Activated effector memory CD4-positive, alpha-beta T cell treated with Interleukin-2 at 50 U/mL for 16 hours (primary cell): ENCODE data around the gene DKKL1.

Experiments
- DNase-seq: peaks from one replicate; pipeline ENCODE4 v3.0.0-alpha.2; 2020

The DKKL1 gene

DNA sequence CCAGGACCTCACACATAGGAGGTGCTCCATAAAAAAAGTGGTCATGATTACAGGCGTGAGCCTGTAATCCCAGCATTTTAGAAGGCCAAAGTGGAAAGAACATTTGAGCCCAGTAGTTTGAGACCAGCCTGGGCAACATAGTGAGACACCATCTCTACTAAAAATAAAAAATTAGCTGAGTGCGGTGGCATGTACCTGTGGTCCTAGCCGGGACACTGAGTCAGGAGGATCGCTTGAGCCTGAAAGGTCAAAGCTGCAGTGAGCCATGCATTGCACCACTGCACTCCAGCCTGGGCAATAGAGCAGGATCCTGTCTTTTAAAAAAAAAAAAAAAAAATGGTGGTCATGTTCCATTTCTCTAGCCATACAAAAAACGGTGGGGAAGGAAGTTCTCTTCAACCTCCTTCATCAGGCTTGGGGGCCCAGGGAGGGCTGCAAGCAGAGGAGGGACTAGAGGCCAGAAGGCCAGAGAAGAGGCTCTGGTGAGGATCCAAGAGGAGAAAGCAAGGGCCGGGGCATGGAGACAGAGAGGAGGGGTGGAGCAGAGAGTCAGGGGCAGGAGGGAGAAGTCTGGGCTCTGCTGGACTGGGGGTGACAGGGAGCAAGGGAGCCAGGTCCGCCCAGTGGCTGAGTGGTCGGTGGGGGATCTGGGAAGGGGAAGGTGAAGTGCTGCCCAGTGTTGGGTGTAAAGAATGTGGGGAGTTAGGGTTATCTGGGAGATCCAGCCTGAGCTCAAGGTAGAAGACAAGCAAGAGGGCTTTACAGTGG, 33.2 kb downstream of the DKKL1 start:
- DNase-seq = no peak

DNA sequence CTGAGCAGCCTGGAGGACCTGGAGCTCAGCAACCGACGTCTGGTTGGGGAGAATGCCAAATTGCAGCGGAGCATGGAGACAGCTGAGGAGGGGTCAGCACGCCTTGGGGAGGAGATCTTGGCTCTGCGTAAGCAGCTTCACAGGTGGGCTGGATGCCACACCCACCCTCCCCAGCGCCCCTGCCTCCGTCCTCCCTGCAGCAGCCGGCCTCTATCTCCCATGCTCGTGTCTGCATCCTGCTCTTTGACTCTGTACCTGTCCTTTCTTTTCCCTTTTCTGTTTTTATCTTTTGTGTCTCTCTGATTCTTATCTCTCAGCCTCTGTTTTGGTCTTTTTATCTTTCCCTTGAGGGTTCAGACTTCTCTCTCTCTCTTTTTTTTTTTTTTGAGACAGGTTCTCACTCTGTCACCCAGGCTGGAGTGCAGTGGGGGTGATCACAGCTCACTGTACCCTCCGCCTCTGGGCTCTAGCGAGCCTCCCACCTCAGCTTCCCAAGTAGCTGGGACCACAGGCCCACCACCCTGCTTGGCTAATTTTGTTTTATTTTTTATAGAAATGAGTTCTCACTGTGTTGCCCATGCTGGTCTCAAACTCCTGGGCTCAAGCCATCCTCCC, 34.4 kb downstream of the DKKL1 start:
- no peak for DNase-seq

DNA sequence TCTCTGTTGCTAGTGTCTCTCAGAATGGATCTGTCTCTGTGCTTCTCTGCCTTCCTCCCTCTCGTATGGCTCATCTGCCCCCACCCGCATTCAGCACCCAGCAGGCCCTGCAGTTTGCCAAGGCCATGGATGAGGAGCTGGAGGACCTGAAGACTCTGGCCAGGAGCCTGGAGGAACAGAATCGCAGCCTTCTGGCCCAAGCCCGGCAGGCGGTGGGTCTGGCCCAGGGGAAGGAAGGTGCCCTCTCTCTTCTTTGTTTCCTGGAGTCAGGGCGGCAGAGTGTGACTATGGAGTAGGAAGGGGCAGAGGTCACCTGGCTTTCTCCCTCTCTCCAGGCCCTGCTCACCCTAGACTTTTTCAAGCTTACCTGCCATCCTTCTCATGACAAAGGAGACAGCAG, 35.3 kb downstream of the DKKL1 start:
- no peak for DNase-seq

DNA sequence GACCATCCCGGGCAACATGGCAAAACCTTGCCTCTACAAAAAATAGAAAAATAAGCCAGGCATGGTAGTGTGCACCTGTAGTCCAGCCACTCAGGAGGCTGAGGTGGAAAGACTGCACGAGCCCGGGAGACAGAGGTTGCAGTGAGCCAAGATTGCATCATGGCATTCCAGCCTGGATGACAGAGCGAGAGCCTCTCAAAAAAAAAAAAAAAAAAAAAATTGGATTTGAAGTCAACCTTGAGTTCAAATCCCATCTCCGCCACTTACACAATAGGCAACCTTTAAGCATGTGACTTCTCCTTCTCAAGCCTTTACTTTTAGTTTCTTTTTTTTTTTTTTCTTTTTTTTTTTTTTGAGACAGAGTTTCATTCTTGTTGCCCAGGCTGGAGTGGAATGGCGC, 36.4 kb downstream of the DKKL1 start:
- DNase-seq = no peak

DNA sequence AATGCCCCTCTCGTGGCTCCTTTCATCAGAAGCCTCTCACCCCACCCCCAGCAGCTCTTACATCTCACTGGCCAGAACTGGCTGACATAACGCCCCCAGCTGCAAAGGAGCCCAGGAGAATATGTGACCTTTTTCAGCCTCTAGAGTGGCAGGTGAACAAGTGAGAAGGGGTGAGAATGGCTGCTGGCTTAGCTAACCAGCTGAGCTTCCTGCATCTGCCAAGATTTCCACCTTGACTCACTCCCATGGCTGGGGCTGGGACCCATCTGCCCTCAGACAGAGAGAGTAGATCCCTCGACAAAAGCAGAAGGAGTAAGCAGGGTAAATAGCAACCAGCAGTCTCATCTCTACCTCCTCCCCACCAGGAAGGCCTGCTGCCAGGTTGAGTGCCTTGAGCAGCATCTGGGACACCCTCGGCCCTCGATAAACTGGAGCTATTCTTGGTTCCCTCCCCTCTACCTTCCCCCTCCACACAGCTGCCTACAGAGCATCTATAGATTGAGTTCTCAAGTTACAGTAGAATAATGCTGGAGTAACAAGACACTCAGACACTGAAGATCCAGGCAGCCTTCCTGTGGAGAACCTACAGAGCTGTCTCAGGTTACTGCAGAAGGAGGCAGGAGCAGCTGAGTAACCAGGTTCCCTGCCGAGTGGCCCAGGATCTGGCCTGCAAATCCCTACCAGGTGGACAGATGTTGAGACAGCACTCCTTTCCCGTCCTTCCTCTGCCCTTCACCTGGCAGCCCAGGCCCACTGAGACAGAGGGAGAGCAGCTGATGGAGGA, 39.9 kb downstream of the DKKL1 start:
- no peak for DNase-seq

DNA sequence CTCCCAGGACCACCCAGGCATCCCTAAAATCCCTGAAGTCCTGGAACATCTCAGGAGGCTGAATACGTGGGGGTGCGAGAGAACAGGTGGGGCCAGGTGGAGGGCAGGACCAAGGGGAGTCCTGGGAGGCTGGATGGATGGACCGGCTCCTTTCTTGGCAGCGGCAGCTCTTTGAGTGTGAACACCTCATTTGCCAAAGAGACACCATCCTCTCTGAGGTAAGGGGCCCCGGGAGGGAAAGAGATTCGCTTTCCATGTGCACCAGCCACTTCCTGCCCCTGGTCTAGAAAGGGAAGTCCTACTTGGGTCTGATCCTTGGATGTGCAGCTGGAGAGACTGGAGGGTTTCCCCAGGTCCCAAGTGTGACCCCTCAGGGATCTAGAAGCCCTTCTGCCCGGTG, 43.4 kb downstream of the DKKL1 start:
- DNase-seq = no peak

DNA sequence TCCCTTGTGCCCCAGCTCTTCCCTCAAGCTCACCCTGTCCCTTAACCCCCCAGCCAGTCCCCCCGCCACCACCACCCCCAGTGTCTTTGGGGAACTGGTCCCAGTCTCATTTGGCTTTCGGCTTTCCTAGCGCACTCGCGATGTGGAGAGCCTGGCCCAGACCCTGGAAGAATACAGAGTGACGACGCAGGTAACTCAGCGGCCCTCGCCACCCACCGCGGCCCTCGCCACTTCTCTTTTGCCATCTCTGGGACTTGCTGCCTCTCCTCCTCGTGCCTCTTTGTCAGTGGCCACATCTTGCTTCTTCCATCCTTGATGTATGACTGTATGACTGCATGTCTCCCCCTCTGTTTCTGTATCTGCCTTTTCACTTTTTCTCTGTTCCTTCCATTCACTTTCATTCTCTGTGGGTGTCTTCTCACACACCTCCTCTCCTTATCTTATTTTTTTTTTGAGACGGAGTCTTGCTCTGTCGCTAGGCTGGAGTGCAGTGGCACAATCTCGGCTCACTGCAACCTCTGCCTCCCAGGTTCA, 43.9 kb downstream of the DKKL1 start:
- no peak for DNase-seq

DNA sequence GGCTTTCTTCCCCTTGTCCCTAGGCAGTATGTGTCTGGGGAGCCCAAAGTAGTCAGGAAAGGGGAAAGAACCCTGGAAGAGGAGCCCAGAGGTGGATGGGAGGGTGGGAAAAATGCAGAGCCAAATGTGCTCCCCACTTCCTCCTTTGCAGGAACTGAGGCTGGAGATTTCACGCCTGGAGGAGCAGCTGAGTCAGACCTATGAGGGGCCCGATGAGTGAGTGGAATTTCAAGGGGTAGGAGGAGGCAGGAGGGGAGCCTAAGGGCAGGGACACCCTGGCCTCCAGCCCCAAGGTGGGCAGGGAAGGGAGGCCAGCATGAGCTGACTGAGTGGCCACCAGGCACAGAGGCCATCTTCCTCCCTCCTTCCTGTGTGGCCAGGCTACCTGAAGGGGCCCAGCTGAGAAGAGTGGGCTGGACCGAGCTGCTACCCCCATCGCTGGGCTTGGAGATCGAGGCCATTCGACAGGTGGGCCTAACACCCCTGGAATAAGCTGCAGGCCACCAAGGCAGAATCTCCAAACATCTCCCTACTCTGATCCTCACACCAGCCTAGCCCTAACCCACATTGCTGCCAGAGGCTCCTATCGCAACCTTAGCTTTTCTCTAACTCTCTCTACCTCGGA, 45.3 kb downstream of the DKKL1 start:
- DNase-seq = no peak

DNA sequence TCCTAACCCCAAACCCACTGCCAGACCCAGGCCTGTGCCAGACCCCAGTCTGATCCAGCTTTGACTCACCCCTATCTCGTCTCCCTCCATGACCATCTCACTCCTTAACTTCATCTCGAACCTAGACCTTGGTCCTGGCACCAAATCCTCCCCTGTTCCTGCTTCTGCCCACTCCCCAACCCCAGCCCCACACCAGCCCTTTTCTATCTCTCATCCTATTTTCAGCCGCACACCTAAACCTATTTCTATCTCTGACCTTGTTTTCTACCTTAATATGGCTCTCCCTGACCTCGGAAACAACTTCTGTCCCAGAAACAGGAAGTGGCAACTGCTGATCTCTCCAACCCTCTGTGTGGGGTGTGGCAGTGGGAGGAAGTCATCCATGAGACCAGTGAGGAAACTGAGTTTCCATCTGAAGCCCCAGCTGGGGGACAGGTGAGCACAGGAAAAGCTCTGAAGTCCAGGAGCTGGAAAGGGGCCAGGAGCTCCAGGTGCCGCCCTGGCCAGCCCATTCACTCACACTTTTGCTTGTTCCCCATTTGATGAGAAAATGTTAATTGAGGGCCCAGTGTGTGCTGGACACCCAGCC, 45.9 kb downstream of the DKKL1 start:
- DNase-seq = no peak

DNA sequence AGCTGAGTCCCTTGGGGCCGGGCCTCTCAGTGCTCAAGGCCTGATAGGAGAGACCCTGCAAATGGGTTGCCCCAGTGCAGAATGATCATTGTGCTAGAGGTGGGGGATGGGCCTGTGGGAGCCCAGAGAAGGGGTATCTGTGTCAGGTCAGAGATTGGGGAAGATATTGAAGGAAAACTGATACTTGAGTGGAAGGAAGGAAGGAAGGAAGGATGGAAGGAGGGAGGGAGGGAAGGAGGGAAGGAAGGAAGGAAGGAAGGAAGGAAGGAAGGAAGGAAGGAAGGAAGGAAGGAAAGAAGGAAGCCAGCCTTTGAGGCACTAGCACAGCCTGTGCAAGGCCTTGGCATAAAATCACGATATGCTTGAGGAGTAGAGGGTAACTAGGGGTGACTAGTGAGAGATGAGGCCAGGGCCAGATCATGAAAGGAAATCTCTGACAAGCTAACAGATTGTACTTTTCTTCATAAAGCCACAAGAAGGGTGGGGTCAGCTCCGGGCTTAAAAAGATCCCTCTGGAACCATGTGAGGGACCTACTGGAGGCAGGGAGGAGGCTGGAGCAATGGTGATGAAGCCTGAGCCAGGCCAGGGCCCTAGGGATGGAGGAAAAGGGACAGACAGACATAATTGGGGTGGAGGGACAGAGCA, 48.1 kb downstream of the DKKL1 start:
- no peak for DNase-seq

DNA sequence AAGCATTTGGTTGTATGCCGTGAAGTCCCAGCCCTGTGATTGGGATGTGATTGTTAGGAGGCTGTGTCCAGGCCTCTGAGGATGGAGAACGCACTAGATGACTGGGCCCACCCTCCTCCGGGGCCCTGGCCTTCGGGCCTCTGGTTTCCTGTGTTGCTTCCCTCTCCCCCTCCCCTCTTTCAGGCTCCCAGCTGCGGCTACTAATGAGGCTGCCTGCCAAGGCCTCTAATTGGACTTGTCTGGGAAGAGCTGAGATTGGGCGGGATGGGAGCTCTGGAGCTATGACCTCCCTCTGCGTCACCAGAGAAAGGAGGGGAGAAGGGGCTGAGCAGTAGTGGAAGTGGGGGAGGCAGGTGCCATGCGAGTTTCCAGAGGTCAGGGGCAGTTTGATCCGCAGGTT, 49.7 kb downstream of the DKKL1 start:
- no peak for DNase-seq

DNA sequence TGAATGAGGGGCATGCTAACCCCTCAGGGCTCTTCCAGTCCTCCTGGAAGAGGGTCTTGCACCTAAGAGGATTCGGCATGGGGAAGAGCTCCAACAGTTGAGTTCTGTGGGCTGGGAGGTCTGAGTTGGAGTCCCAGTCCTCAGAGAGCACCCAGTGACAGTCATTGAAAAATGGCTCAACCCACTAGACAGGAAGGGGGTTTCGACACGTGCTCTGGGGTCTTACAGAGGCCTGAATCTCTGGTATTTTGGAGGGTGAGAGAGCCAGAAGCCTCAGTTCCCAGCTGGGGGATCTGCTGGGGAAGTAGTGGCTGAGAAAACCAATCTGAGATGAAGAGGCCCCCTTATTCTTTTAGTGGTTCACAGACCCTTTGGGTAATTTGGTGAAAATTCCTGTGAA, 50.6 kb downstream of the DKKL1 start:
- no peak for DNase-seq

DNA sequence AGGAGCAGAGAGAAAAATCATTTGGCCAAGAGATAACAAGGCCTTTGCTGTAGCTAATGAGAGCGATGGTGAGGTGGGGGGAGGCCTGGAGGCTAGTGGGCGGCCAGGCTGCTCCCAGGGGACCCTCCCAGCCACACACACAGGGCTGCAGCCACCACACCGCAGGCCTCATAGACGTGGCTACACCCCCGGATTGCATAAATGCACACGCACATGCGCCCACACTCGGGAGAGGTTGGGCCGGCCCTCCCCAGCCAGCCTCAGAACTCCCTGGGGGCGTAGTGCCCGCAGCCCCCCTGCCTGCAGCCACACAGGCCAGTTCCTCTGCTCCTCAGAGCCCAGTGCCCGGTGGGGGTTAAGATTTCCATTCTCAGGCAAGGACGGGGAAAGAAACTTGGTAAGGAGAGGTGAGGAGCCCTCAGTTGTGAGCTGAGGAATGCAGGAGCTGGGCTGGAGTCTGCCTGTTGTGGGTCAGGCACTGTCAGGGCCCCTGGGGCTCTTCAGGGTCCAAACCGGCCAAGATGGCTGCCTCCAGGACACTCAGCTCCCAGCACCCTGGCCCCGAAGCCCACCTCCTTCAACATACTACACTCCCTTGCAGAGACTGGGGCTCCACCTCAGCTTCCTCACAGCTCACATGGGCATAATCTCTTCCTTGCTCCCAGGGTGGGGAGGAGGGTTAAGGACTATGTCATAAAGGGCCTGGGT, 51.6 kb downstream of the DKKL1 start:
- DNase-seq = no peak

DNA sequence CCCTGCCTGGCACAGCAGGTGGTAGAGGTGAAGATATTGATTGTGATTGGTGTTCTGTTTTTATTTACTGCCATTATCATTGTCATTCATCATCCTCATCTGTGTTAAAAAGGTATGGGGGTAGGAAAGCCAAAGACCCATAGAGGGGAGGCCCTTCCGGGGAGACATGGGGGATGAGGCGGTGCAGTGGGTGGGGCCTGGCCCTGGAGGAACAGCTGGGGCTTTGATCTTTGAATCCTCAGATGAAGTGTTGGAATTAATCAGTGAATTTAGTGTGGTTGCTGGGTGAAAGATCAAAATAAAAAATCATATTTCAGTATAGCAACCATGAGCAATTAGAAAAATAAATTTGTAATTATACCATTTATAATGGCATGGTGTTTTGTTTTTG, 52.1 kb downstream of the DKKL1 start:
- DNase-seq = no peak

DNA sequence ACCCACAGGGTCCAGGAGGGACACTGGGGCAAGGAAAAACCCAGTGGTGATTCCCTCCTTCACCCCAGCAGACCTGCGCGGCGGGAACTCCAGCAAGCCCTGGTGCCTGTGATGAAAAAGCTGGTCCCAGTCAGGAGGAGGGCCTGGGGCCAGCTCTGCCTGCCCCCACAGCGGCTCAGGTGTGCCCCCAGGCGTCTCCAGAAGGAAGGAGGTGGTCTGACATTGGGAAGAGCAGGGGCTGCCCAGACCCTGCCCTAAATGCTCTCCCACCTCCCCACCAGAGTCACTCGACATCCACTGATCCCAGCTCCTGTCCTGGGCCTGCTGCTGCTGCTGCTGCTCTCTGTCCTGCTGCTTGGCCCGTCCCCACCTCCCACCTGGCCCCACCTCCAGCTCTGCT, 53.4 kb downstream of the DKKL1 start:
- no peak for DNase-seq

DNA sequence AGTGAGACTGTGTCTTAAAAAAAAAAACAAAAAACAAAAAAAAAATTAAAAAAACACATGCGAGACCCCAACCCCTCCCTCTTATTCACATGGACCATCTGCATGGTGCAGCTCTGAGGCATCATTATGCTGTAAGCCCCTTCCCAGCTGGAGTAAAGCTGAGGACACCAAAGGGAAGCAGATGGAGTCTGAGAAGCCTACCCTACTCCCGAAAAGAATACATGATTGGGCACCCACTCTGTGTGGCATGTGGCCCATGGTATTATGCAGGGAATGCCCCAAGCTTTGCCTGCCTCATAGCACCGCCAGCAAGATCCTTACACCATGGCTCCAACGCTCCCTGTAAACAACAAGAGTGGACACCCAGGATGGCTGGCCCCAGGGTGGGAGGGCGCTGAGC, 54.8 kb downstream of the DKKL1 start:
- no peak for DNase-seq

DNA sequence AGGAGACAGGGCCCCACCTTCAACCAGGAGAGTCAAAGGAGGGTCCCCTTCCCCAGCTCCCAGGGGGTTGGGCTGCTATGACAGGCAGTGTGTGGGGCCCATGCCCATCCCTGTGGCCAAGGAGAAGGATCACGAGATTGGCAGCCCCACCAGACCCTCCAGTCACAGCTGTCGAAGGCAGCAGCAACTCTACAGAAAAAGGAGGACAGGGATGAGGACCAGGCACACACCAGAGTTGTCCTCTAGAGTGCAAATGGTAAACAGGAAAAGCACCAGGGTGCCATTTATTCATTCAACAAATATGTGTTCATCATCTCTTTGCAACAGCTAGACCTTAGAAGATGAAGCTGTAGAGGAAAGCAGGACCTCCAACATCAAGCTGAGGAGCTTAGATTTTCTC, 55.5 kb downstream of the DKKL1 start:
- no peak for DNase-seq

DNA sequence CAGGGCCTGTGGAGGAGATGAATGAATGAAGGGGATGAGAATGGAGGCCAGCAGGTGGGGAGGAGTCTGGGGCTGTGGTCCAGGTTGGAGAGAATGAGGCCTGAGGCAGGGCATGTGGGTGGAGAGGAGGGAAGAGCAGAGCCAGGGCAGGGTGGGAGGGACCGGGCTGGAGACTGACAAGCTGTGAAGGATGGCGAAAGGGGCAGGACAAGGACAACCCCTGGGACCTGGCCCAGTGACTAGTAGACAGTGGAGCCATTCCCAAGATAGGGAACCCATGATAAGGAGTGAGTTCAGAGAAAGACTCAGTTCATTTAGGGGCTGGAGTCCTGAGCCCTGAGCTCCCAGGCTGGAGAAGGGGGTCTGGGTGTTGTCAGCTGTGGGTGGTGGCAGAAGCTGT, 56.5 kb downstream of the DKKL1 start:
- no peak for DNase-seq

DNA sequence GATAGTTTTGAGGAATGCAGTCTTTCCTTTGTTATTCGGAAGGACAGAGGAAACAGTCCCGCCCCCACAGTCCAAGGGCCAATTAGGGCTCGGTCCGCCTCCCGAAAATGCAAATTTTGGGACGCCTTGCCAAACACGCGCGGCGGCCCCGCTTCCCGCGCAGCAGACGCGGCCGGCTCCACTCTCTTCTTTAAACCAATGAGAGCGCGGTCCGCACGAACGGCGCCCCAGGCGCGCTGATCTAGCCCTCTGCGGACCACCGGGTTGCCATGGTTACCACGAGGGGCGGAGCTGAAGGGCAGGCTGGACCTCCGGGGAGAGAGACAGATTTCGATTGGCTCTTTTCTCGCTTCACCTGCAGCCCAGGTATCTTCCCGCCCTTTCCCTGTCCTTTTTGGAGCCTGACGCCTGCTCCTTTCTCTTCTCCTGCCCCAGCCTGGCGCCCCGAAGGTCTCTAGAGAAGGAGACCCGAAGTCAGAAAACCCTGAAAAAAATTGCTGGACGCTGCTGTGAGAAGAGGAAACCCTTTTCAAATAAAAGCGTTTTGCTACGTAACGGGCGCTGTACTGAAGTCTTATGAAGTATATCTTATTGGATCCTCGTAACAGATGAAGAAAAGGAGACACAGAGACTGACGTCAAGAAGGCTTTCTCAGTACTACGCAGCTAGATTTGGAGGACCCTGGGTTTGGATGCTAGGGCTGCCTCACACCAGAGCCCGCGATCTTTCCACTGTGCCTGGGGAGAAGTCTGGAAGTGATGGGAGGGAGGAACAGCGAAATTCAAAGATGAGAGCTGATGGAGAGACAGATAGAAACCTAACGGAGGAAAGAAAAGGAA, 57.6 kb downstream of the DKKL1 start:
- DNase-seq = no peak

DNA sequence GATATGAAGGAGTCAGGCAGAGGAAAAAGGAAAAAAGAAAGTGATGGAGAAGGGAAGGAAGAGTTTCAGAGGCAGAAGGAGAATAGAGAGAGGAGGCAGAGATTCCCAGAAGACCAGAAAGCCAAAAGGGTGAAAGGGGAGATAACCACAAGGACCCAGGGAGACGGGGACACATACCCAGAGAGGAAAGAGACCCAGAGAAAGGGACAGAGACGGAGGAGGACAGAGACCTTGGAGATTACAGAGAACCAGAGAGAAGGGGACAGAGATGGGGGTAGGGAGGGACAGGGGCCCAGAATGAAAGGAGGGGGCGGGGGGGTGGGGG, 58.2 kb downstream of the DKKL1 start:
- no peak for DNase-seq
